DND-41 (cell line): ENCODE data around the gene CNTN6.

Experiments used
- ATAC-seq: fragments of 200-7000 bp; cut with Tn5 transposase; 3 replicates; pipeline ENCODE4 v1.9.1; 2021; ENCODE audit warnings: low read depth; ENCODE audit not compliant: insufficient read depth
- DNase-seq: peaks from one replicate; pipeline ENCODE4 v3.0.0-alpha.2; 2020
- H2AFZ ChIP-seq: 2 replicates; pipeline ENCODE4 v1.6.0; 2012; ENCODE audit warnings: low read depth, low read length
- H3K27ac ChIP-seq: 2 replicates; pipeline ENCODE4 v1.5.1; 2012; ENCODE audit warnings: low read length, inconsistent platforms
- H3K27me3 ChIP-seq: fragments of 200-600 bp; sonication (generic); 2 replicates; pipeline ENCODE4 v1.6.0; 2012; ENCODE audit warnings: low read length, mild to moderate bottlenecking, inconsistent platforms; ENCODE audit not compliant: insufficient read depth, poor library complexity
- H3K36me3 ChIP-seq: 2 replicates; pipeline ENCODE4 v1.5.1; 2012; ENCODE audit warnings: low read length, inconsistent platforms; ENCODE audit not compliant: insufficient read depth
- H3K4me1 ChIP-seq: 2 replicates; pipeline ENCODE4 v1.5.1; 2012; ENCODE audit warnings: mild to moderate bottlenecking, low read length; ENCODE audit not compliant: insufficient read depth
- H3K4me2 ChIP-seq: 2 replicates; pipeline ENCODE4 v1.6.0; 2012; ENCODE audit warnings: mild to moderate bottlenecking, moderate library complexity, low read length, inconsistent platforms; ENCODE audit not compliant: insufficient read depth
- H3K4me3 ChIP-seq, 2 experiments: fragments of 200-600 bp in 1 of 2; shearing (Covaris generic) in 1 of 2; 2 replicates each; pipeline ENCODE4 v1.5.1; 2012 to 2016; ENCODE audit warnings: inconsistent platforms in 2 of 2, low read length in 2 of 2, mild to moderate bottlenecking in 2 of 2, low read depth in 1 of 2, moderate library complexity in 1 of 2
- H3K79me2 ChIP-seq: 2 replicates; pipeline ENCODE4 v1.6.0; 2012; ENCODE audit warnings: low read length, inconsistent platforms; ENCODE audit not compliant: insufficient read depth
- H3K9ac ChIP-seq: 2 replicates; pipeline ENCODE4 v1.6.0; 2012; ENCODE audit warnings: low read depth, mild to moderate bottlenecking, inconsistent platforms, low read length, moderate library complexity
- H3K9me3 ChIP-seq: 2 replicates; pipeline ENCODE4 v1.5.1; 2012; ENCODE audit warnings: low read length, moderate library complexity, mild to moderate bottlenecking, inconsistent platforms; ENCODE audit not compliant: insufficient read depth, severe bottlenecking
- H4K20me1 ChIP-seq: 2 replicates; pipeline ENCODE4 v1.6.0; 2012; ENCODE audit warnings: low read length; ENCODE audit not compliant: insufficient read depth
- CTCF ChIP-seq: IDR thresholded peaks from 2 replicates; pipeline ENCODE4 v1.5.1; 2012; ENCODE audit warnings: borderline replicate concordance, low read length, moderate library complexity, mild to moderate bottlenecking; ENCODE audit not compliant: poor library complexity, severe bottlenecking; ENCODE audit errors: extremely low read depth
- EZH2 ChIP-seq: IDR thresholded peaks from 3 replicates; pipeline ENCODE4 v1.6.1; 2012; ENCODE audit warnings: borderline replicate concordance, low read depth, mild to moderate bottlenecking, moderate library complexity, low read length, inconsistent platforms; ENCODE audit not compliant: severe bottlenecking

The CNTN6 gene

GRCh38 chr3:1057436-1057835, 35.4 kb upstream of the CNTN6 start:
- H3K36me3 ChIP-seq, result no peaks in the 10 kb centered on the region
- no peak for ATAC-seq
- H3K4me2 ChIP-seq, result no peak overlapping the region

GRCh38 chr3:1068985-1069384, 23.8 kb upstream of the CNTN6 start:
- H3K9ac ChIP-seq, result no peak overlapping the region
- H3K4me2 ChIP-seq, result no peak overlapping the region
- H3K27ac ChIP-seq, result no peak overlapping the region
- DNase-seq (no peak), ATAC-seq (no peak)
- no peaks in the 10 kb centered on the region for H4K20me1 ChIP-seq
- TF ChIP-seq EZH2 (no peak), CTCF (no peak)
- no peak overlapping the region for H3K4me3 ChIP-seq
- H3K4me1 ChIP-seq, result no peaks in the 10 kb centered on the region
- H3K9me3 ChIP-seq, result no peaks in the 10 kb centered on the region
- H3K27me3 ChIP-seq, result no peaks in the 10 kb centered on the region
- H2AFZ ChIP-seq, result no peak overlapping the region
- no peaks in the 10 kb centered on the region for H3K36me3 ChIP-seq
- H3K79me2 ChIP-seq, result no peaks in the 10 kb centered on the region

More at GRCh38 chr3:1057436-1057835, 35.4 kb upstream of the CNTN6 start:
- Histone ChIP-seq H3K4me3 (no peak overlapping the region), H3K27me3 (no peaks in the 10 kb centered on the region), H3K27ac (no peak overlapping the region), H3K9ac (no peak overlapping the region), H3K79me2 (no peaks in the 10 kb centered on the region), H4K20me1 (no peaks in the 10 kb centered on the region), H3K9me3 (no peaks in the 10 kb centered on the region), H2AFZ (no peak overlapping the region), H3K4me1 (no peaks in the 10 kb centered on the region)
- TF ChIP-seq EZH2 (no peak), CTCF (no peak)
- DNase-seq, result no peak

GRCh38 chr3:1072041-1072440, 20.8 kb upstream of the CNTN6 start:
- H3K9ac ChIP-seq, result no peak overlapping the region
- no peaks in the 10 kb centered on the region for H4K20me1 ChIP-seq
- no peaks in the 10 kb centered on the region for H3K27me3 ChIP-seq
- H3K27ac ChIP-seq, result no peak overlapping the region
- DNase-seq, result no peak
- H3K79me2 ChIP-seq, result no peaks in the 10 kb centered on the region
- ATAC-seq, result no peak
- no peak for TF ChIP-seq CTCF
- no peak for TF ChIP-seq EZH2
- H3K36me3 ChIP-seq, result no peaks in the 10 kb centered on the region
- H2AFZ ChIP-seq, result no peak overlapping the region
- no peak overlapping the region for H3K4me2 ChIP-seq
- no peaks in the 10 kb centered on the region for H3K9me3 ChIP-seq
- H3K4me3 ChIP-seq, result no peak overlapping the region
- H3K4me1 ChIP-seq, result no peaks in the 10 kb centered on the region

- ATAC-seq (no peak), DNase-seq (no peak)
- Histone ChIP-seq H3K9ac (no peak overlapping the region), H3K36me3 (no peaks in the 10 kb centered on the region), H3K4me2 (no peak overlapping the region), H3K4me3 (no peak overlapping the region), H3K27me3 (no peaks in the 10 kb centered on the region), H2AFZ (no peak overlapping the region), H3K4me1 (no peaks in the 10 kb centered on the region), H4K20me1 (no peaks in the 10 kb centered on the region), H3K27ac (no peak overlapping the region), H3K79me2 (no peaks in the 10 kb centered on the region), H3K9me3 (no peaks in the 10 kb centered on the region)
- no peak for TF ChIP-seq EZH2
- no peak for TF ChIP-seq CTCF
These were observed 13.2 kb upstream of the CNTN6 start for GRCh38 chr3:1079662-1080061.
